Liver (tissue), 9 donors: ENCODE data around the gene KLHL30. TPM values are rescaled to one million over a fixed set of nuclear protein-coding genes. Genes with fewer than 3 reads are reported as not detected.

Experiments used
- DNase-seq: peaks from one replicate; pipeline ENCODE4 v3.0.0-alpha.2; 2017; ENCODE audit warnings: low spot score
- H3K27ac ChIP-seq, 2 donors: one replicate each; pipeline ENCODE4 v1.7.0; 2013; ENCODE audit warnings: inconsistent platforms in 2 of 2, low read length in 2 of 2, control low read depth in 1 of 2, low read depth in 1 of 2, mild to moderate bottlenecking in 1 of 2
- H3K27me3 ChIP-seq, 4 donors: one replicate each; pipeline versions ENCODE4 v1.6.1 to v1.7.0; 2013; ENCODE audit warnings: low read length in 3 of 4, inconsistent platforms in 1 of 4, mild to moderate bottlenecking in 1 of 4, moderate library complexity in 1 of 4; ENCODE audit not compliant: control insufficient read depth in 4 of 4, insufficient read depth in 4 of 4
- H3K36me3 ChIP-seq, 4 donors: one replicate each; pipeline versions ENCODE4 v1.6.1 to v1.7.0; 2013; ENCODE audit warnings: low read length in 3 of 4, mild to moderate bottlenecking in 3 of 4, low read depth in 1 of 4, moderate library complexity in 1 of 4; ENCODE audit not compliant: control insufficient read depth in 4 of 4, insufficient read depth in 3 of 4
- H3K4me1 ChIP-seq, 4 donors: one replicate each; pipeline versions ENCODE4 v1.6.1 to v1.7.0; 2013; ENCODE audit warnings: low read length in 3 of 4, mild to moderate bottlenecking in 3 of 4, moderate library complexity in 1 of 4; ENCODE audit not compliant: control insufficient read depth in 4 of 4, insufficient read depth in 4 of 4
- H3K4me3 ChIP-seq, 3 donors: one replicate each; pipeline versions ENCODE4 v1.6.1 to v1.7.0; 2013; ENCODE audit warnings: low read length in 3 of 3, control low read depth in 1 of 3, low read depth in 1 of 3, mild to moderate bottlenecking in 1 of 3
- H3K9ac ChIP-seq, 2 donors: one replicate each; pipeline ENCODE4 v1.7.0; 2013; ENCODE audit warnings: low read length in 2 of 2, mild to moderate bottlenecking in 2 of 2, moderate library complexity in 2 of 2, control low read depth in 1 of 2, low read depth in 1 of 2
- H3K9me3 ChIP-seq, 4 donors: one replicate each; pipeline versions ENCODE4 v1.6.1 to v1.7.0; 2013; ENCODE audit warnings: low read length in 3 of 4; ENCODE audit not compliant: control insufficient read depth in 4 of 4
- EGR1 ChIP-seq, 2 donors: IDR thresholded peaks; 2 replicates each; pipeline ENCODE4 v1.6.1; 2016 to 2018; ENCODE audit warnings: antibody characterized with exemption in 2 of 2, low read depth in 2 of 2
- FOXA1 ChIP-seq: IDR thresholded peaks from 2 replicates; pipeline ENCODE4 v1.6.1; 2016; ENCODE audit warnings: antibody characterized with exemption
- FOXA2 ChIP-seq: IDR thresholded peaks from 2 replicates; pipeline ENCODE4 v1.6.1; 2016; ENCODE audit warnings: antibody characterized with exemption
- GABPA ChIP-seq, 2 donors: IDR thresholded peaks in 1 of 2; conservative IDR thresholded peaks in 1 of 2; 2 replicates each; pipeline ENCODE4 v1.6.1; 2016; ENCODE audit warnings: antibody characterized with exemption in 2 of 2, mild to moderate bottlenecking in 1 of 2, moderate library complexity in 1 of 2
- HNF4A ChIP-seq, 2 donors: conservative IDR thresholded peaks; 2 replicates each; pipeline ENCODE4 v1.6.1; 2016; ENCODE audit warnings: antibody characterized with exemption in 2 of 2, mild to moderate bottlenecking in 2 of 2
- HNF4G ChIP-seq: IDR thresholded peaks from 2 replicates; pipeline ENCODE4 v1.6.1; 2016; ENCODE audit warnings: antibody characterized with exemption
- JUND ChIP-seq, 2 donors: IDR thresholded peaks; 2 replicates each; pipeline ENCODE4 v1.6.1; 2016; ENCODE audit warnings: antibody characterized with exemption in 2 of 2
- NR2F2 ChIP-seq: IDR thresholded peaks from 2 replicates; pipeline ENCODE4 v1.6.1; 2016; ENCODE audit warnings: antibody characterized with exemption
- RAD21 ChIP-seq, 2 donors: IDR thresholded peaks; 2 replicates each; pipeline ENCODE4 v1.6.1; 2016; ENCODE audit warnings: antibody characterized with exemption in 2 of 2, mild to moderate bottlenecking in 2 of 2
- RXRA ChIP-seq, 2 donors: IDR thresholded peaks; 2 replicates each; pipeline ENCODE4 v1.6.1; 2017 to 2018; ENCODE audit warnings: antibody characterized with exemption in 2 of 2, mild to moderate bottlenecking in 1 of 2
- SP1 ChIP-seq: IDR thresholded peaks from 2 replicates; pipeline ENCODE4 v1.6.1; 2018; ENCODE audit warnings: antibody characterized with exemption, mild to moderate bottlenecking
- TAF1 ChIP-seq: conservative IDR thresholded peaks from 2 replicates; pipeline ENCODE4 v1.6.1; 2016; ENCODE audit warnings: antibody characterized with exemption, mild to moderate bottlenecking
- YY1 ChIP-seq: IDR thresholded peaks from 2 replicates; pipeline ENCODE4 v1.6.1; 2016; ENCODE audit warnings: antibody characterized with exemption, mild to moderate bottlenecking
- WGBS: extraction: QIAGEN DNeasy Blood & Tissue Kit; methylation state at CpG from one replicate; pipeline ENCODE4 v1.1.7; 2013; 5-methylcytosine and 5-hydroxymethylcytosine counted together
- polyA plus RNA-seq, 2 donors: library from polyadenylated mRNA; stranded (reverse) in 1 of 2; unstranded in 1 of 2; fragments of 200-250 nt in 1 of 2; fragments of >200 nt in 1 of 2; fragmentation: Nextera tagmentation in 1 of 2; extraction: Ambion mirVana in 1 of 2; gene quantifications; one replicate each; pipeline versions ENCODE4 v1.2.1 to v1.2.3, GENCODE V29; 2013 to 2015
- total RNA-seq, 2 donors: library from RNA; depleted of rRNA; stranded (reverse); fragments of >200 nt; gene quantifications; one replicate each; pipeline ENCODE4 v1.2.3, GENCODE V29; 2014
- TF ChIP-seq, protein P1 (sequence below): IDR thresholded peaks from 2 replicates; pipeline ENCODE4 v1.6.1; 2016; ENCODE audit warnings: antibody characterized with exemption
- TF ChIP-seq, protein P2 (sequence below): IDR thresholded peaks from 2 replicates; pipeline ENCODE4 v1.6.1; 2016; ENCODE audit warnings: antibody characterized with exemption, mild to moderate bottlenecking
- TF ChIP-seq, protein P3 (sequence below): fragments of 150-350 bp; IDR thresholded peaks from 2 replicates; pipeline ENCODE4 v1.5.1; 2017; ENCODE audit warnings: improper control_type of control experiment, low read depth, low read length; ENCODE audit not compliant: missing input control
- TF ChIP-seq, protein P4 (sequence below): IDR thresholded peaks from 2 replicates; pipeline ENCODE4 v1.6.1; 2016; ENCODE audit warnings: antibody characterized with exemption
- TF ChIP-seq, protein P5 (sequence below): IDR thresholded peaks from 2 replicates; pipeline ENCODE4 v1.6.1; 2016; ENCODE audit warnings: antibody characterized with exemption
- donor health status: healthy.
- donor health status: healthy.
- donor health status: healthy.
- donor health status: healthy.
- donor health status: healthy.

KLHL30 gene
- total and polyA plus RNA-seq, 4 donors, result 0.05 to 0.08 TPM; not detected in 2

DNA sequence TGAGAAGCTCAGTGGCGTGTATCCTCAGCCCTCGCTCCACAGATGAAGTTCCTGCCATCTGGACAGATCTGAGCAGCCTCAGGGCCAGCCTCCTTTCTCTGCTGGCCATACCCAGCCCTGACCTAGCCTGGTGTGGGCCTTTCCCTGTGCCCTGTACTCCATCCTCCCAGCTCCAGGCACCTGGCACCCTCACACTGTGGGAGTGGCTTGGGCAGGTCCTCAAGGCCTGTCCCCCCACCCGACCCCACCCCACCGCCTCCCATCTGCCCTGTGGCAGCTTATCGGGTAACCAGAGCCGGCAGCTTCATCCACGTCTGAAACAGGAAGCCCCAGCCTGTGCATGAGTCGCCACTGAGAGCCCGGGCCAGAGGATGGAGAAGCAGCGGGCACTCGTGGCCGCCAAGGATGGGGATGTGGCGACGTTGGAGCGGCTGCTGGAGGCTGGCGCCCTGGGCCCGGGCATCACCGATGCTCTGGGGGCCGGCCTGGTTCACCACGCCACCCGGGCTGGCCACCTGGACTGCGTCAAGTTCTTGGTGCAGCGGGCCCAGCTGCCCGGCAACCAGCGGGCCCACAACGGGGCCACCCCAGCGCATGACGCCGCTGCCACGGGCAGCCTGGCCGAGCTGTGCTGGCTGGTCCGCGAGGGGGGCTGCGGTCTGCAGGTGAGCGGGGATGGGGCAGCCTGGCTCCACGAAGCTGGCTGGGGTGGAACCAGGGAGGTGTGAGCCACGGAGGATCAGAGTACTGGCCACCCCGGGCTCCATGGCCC is 38.2 kb upstream of the KLHL30 start, which contains the start of gene ESPNL (continued):
- TF ChIP-seq, protein P1, sequence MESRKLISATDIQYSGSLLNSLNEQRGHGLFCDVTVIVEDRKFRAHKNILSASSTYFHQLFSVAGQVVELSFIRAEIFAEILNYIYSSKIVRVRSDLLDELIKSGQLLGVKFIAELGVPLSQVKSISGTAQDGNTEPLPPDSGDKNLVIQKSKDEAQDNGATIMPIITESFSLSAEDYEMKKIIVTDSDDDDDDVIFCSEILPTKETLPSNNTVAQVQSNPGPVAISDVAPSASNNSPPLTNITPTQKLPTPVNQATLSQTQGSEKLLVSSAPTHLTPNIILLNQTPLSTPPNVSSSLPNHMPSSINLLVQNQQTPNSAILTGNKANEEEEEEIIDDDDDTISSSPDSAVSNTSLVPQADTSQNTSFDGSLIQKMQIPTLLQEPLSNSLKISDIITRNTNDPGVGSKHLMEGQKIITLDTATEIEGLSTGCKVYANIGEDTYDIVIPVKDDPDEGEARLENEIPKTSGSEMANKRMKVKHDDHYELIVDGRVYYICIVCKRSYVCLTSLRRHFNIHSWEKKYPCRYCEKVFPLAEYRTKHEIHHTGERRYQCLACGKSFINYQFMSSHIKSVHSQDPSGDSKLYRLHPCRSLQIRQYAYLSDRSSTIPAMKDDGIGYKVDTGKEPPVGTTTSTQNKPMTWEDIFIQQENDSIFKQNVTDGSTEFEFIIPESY, result no peak
- TF ChIP-seq JUND (IDR thresholded peaks at IDR 0.05), result no peak

DNA sequence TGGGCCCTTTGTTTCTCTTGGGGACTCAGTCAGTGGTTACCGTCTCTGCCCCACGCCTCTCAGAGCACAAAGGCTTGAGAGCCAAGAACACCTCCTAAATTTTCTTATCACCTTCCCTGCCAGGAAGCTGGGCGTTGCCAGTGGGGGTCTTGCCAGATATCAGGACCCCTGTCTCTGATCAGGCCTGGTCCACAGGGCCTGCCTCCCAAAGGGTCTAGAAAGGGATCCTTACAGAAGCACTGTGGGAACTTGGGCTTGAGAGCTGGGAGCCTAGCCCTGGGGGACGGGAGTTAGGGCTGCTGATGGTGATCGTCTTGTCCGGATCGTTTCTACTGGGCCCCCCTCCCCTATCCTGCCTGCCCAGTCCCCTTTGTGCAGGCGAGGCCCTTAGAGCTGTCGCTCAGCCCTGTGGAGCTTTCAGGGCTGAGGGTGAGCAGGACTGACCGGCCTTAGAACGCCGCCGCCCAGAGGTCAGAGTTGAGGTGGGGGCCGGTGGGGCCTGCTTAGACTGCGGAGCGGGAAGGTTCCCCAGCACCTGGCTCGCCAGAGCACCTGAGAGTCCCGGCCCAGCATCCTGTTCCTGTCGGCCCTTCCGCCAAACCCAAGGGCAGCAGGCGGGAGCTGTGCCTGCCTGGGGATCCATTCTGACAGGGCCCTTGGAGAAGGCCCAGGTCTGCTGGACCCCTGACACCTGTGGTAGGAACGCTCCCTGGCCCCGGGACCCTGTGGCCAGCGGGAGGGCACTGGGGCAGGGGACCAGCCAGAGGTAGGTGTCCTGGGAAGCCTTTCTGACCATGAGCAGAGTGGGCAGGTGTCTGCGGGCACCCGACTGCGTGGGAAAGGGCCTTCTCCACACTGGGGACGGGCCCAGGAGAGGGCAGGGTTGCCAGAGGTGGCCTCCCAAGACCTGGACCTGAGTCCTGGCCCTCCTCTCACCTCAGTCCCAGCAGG is 37.4 kb upstream of the KLHL30 start:
- peak; percentile 27 for DNase-seq
- no peak for TF ChIP-seq NR2F2
- TF ChIP-seq, protein P2, sequence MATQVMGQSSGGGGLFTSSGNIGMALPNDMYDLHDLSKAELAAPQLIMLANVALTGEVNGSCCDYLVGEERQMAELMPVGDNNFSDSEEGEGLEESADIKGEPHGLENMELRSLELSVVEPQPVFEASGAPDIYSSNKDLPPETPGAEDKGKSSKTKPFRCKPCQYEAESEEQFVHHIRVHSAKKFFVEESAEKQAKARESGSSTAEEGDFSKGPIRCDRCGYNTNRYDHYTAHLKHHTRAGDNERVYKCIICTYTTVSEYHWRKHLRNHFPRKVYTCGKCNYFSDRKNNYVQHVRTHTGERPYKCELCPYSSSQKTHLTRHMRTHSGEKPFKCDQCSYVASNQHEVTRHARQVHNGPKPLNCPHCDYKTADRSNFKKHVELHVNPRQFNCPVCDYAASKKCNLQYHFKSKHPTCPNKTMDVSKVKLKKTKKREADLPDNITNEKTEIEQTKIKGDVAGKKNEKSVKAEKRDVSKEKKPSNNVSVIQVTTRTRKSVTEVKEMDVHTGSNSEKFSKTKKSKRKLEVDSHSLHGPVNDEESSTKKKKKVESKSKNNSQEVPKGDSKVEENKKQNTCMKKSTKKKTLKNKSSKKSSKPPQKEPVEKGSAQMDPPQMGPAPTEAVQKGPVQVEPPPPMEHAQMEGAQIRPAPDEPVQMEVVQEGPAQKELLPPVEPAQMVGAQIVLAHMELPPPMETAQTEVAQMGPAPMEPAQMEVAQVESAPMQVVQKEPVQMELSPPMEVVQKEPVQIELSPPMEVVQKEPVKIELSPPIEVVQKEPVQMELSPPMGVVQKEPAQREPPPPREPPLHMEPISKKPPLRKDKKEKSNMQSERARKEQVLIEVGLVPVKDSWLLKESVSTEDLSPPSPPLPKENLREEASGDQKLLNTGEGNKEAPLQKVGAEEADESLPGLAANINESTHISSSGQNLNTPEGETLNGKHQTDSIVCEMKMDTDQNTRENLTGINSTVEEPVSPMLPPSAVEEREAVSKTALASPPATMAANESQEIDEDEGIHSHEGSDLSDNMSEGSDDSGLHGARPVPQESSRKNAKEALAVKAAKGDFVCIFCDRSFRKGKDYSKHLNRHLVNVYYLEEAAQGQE, result no peak
- no peak for TF ChIP-seq RAD21 (IDR thresholded peaks at IDR 0.05)
- TF ChIP-seq, protein P3, sequence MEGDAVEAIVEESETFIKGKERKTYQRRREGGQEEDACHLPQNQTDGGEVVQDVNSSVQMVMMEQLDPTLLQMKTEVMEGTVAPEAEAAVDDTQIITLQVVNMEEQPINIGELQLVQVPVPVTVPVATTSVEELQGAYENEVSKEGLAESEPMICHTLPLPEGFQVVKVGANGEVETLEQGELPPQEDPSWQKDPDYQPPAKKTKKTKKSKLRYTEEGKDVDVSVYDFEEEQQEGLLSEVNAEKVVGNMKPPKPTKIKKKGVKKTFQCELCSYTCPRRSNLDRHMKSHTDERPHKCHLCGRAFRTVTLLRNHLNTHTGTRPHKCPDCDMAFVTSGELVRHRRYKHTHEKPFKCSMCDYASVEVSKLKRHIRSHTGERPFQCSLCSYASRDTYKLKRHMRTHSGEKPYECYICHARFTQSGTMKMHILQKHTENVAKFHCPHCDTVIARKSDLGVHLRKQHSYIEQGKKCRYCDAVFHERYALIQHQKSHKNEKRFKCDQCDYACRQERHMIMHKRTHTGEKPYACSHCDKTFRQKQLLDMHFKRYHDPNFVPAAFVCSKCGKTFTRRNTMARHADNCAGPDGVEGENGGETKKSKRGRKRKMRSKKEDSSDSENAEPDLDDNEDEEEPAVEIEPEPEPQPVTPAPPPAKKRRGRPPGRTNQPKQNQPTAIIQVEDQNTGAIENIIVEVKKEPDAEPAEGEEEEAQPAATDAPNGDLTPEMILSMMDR, result no peak
- TF ChIP-seq YY1, result no peak
- no peak for TF ChIP-seq RXRA (IDR thresholded peaks at IDR 0.05)
- TF ChIP-seq HNF4A (conservative IDR thresholded peaks at IDR 0.05), result no peak
- TF ChIP-seq JUND (IDR thresholded peaks at IDR 0.05), result no peak
- TF ChIP-seq, protein P4, sequence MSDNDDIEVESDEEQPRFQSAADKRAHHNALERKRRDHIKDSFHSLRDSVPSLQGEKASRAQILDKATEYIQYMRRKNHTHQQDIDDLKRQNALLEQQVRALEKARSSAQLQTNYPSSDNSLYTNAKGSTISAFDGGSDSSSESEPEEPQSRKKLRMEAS, result no peak
- TF ChIP-seq, protein P1, result no peak
- TF ChIP-seq SP1, result no peak
- TF ChIP-seq, protein P5, sequence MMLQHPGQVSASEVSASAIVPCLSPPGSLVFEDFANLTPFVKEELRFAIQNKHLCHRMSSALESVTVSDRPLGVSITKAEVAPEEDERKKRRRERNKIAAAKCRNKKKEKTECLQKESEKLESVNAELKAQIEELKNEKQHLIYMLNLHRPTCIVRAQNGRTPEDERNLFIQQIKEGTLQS, result no peak
- TF ChIP-seq GABPA (IDR thresholded peaks at IDR 0.05 in 1 of 2, conservative IDR thresholded peaks at IDR 0.05 in 1 of 2), result no peak
- TF ChIP-seq FOXA1, result no peak
- no peak for TF ChIP-seq FOXA2
- TF ChIP-seq EGR1 (IDR thresholded peaks at IDR 0.05; ENCODE audit: low read depth in 2 of 2), result no peak
- TF ChIP-seq HNF4G, result no peak
- no peak for TF ChIP-seq TAF1
- Histone ChIP-seq H3K9me3 (no peaks in the 10 kb centered on the region), H3K27ac (no peak overlapping the region), H3K4me1 (peaks cover 2 to 8% (median 5%) of the 10 kb centered on the region in 4 donors), H3K9ac (no peak overlapping the region), H3K4me3 (no peak overlapping the region), H3K27me3 (no peaks in the 10 kb centered on the region), H3K36me3 (no peaks in the 10 kb centered on the region)
- WGBS, result 92% methylated on average over 28 of the region's 28 CpGs
